ENCODE data around the gene SLC25A38. TPM values are rescaled to one million over a fixed set of nuclear protein-coding genes. Genes with fewer than 3 reads are reported as not detected.

The SLC25A38 gene
- polyA plus RNA-seq, 2 of the 4 experiments (the other 2 are of a cell fraction), result 31.9 to 52.8 TPM

- WGBS (ENCODE audit: missing lambda C conversion rate), result 52% methylated on average over 1 of the region's 1 CpG
- POLR2A ChIA-PET, result no interaction called here
These were observed 4.3 kb downstream of the SLC25A38 start for GRCh38 chr3:39387411-39387975.

DNA sequence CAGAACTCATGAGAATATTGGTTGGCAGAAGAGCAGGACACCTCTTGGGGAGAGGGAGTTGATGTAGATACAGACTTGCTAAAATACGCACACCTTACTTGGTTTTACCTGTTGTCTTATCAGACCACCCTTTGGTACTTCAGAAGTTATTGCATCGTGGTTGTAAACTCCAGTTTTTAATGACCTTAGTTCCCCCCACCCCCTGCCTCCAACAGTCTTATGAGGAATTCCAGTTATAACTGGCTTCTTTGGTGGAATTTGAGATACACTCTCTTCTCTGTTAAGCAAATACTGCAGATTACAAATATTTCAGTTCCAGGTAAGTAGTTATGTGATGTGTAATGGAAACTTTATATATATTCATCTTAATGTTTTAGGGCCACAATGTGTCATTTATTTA is 5.0 kb downstream of the SLC25A38 start:
- POLR2A ChIA-PET, result no interaction called here
- Histone ChIP-seq H3K4me3 (no peak overlapping the region), H3K9me3 (no peaks in the 10 kb centered on the region), H3K4me2 (no peak overlapping the region), H3K4me1 (peaks cover 13% of the 10 kb centered on the region; the same call in 2 of the 3 replicates), H3K27ac (no peak overlapping the region)
- ATAC-seq (no peak), DNase-seq (ENCODE audit: low read depth in 1 of 2, low spot score in 1 of 2) (no peak), FAIRE-seq (no peak)
- 90% methylated on average over 2 of the region's 2 CpGs for WGBS (ENCODE audit: missing lambda C conversion rate)
- no peak for TF ChIP-seq TFCP2L1 (CRISPR knock-in tag; IDR thresholded peaks at IDR 0.05)
- no peak for TF ChIP-seq HOXA7 (CRISPR knock-in tag; IDR thresholded peaks at IDR 0.05)
- CTCF ChIA-PET, result no interaction called here

More at GRCh38 chr3:39387411-39387975, 4.3 kb downstream of the SLC25A38 start:
- DNase-seq (ENCODE audit: low read depth in 1 of 2, low spot score in 1 of 2) (no peak), ATAC-seq (no peak), FAIRE-seq (no peak)
- no peak overlapping the region for H3K4me3 ChIP-seq
- H3K4me1 ChIP-seq, result peaks cover 16% of the 10 kb centered on the region; the same call in 2 of the 3 replicates
- TF ChIP-seq, protein P1, sequence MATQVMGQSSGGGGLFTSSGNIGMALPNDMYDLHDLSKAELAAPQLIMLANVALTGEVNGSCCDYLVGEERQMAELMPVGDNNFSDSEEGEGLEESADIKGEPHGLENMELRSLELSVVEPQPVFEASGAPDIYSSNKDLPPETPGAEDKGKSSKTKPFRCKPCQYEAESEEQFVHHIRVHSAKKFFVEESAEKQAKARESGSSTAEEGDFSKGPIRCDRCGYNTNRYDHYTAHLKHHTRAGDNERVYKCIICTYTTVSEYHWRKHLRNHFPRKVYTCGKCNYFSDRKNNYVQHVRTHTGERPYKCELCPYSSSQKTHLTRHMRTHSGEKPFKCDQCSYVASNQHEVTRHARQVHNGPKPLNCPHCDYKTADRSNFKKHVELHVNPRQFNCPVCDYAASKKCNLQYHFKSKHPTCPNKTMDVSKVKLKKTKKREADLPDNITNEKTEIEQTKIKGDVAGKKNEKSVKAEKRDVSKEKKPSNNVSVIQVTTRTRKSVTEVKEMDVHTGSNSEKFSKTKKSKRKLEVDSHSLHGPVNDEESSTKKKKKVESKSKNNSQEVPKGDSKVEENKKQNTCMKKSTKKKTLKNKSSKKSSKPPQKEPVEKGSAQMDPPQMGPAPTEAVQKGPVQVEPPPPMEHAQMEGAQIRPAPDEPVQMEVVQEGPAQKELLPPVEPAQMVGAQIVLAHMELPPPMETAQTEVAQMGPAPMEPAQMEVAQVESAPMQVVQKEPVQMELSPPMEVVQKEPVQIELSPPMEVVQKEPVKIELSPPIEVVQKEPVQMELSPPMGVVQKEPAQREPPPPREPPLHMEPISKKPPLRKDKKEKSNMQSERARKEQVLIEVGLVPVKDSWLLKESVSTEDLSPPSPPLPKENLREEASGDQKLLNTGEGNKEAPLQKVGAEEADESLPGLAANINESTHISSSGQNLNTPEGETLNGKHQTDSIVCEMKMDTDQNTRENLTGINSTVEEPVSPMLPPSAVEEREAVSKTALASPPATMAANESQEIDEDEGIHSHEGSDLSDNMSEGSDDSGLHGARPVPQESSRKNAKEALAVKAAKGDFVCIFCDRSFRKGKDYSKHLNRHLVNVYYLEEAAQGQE (IDR thresholded peaks at IDR 0.05), result no peak
- no peak for TF ChIP-seq HOXB13 (CRISPR knock-in tag; IDR thresholded peaks at IDR 0.05; ENCODE audit: low read depth)
- no peak for TF ChIP-seq POLR2A (IDR thresholded peaks at IDR 0.05; ENCODE audit: low read length)
- no peak overlapping the region for H3K4me2 ChIP-seq
- no peaks in the 10 kb centered on the region for H3K9me3 ChIP-seq
- no peak overlapping the region for H3K27ac ChIP-seq
- CTCF ChIA-PET, result no interaction called here

GRCh38 chr3:39388741-39389248 is 5.6 kb downstream of the SLC25A38 start:
- ATAC-seq (no peak), FAIRE-seq (no peak), DNase-seq (ENCODE audit: low read depth in 1 of 2, low spot score in 1 of 2) (no peak)
- TF ChIP-seq RAD21 (conservative IDR thresholded peaks at IDR 0.05 in 1 of 2, IDR thresholded peaks at IDR 0.05 in 1 of 2), result no peak
- no peak for TF ChIP-seq SMC3 (IDR thresholded peaks at IDR 0.05)
- Histone ChIP-seq H3K27ac (no peak overlapping the region), H3K9me3 (no peaks in the 10 kb centered on the region), H3K4me2 (no peak overlapping the region), H3K4me3 (no peak overlapping the region), H3K4me1 (peaks cover 13% of the 10 kb centered on the region; the same call in 2 of the 3 replicates)
- POLR2A ChIA-PET, result no interaction called here
- CTCF ChIA-PET, result interaction anchor here (1.2 kb wide), 1 partner anchor 9 kb away, joined by 4 read pairs; no protein-coding TSS in a partner anchor
- WGBS (ENCODE audit: missing lambda C conversion rate), result 90% methylated on average over 2 of the region's 2 CpGs

DNA sequence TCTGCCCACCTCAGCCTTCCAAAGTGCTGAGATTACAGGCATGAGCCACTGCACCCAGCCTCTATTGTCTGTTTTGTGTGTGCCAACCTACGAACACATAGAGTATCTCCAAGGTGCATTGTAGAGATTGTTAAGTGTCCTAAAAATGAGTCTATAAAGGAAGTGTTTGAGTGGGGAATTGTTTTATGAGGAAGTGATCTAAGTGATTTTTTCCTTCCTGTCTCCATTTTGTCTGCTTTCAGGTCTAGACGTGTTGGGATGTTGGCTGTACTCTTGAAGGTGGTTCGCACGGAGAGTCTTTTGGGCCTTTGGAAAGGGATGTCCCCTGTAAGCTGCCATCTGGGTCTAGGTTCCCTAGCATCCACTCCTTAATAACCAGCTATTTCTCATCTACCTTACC is 7.0 kb downstream of the SLC25A38 start:
- ChIA-PET POLR2A (no interaction called here), CTCF (interaction anchor here (1.4 kb wide), 1 partner anchor 57 kb away, joined by 5 read pairs; no protein-coding TSS in a partner anchor)
- WGBS (ENCODE audit: missing lambda C conversion rate), result 100% methylated on average over 4 of the region's 4 CpGs
- Histone ChIP-seq H3K9me3 (no peaks in the 10 kb centered on the region), H3K27ac (no peak overlapping the region), H3K4me1 (peaks cover 6% of the 10 kb centered on the region; the same call in 2 of the 3 replicates), H3K4me3 (no peak overlapping the region), H3K4me2 (no peak overlapping the region)
- ATAC-seq (no peak), DNase-seq (ENCODE audit: low read depth in 1 of 2, low spot score in 1 of 2) (no peak), FAIRE-seq (no peak)
- no peak for TF ChIP-seq JUNB (IDR thresholded peaks at IDR 0.05)
- no peak for TF ChIP-seq CTCF (IDR thresholded peaks at IDR 0.05)

- ATAC-seq, result no peak; a peak in 1 of 6 replicates
- Histone ChIP-seq H3K4me2 (no peak overlapping the region), H3K4me3 (no peak overlapping the region), H3K27ac (no peak overlapping the region), H3K9me3 (no peaks in the 10 kb centered on the region), H3K4me1 (no peaks in the 10 kb centered on the region)
- no peak for FAIRE-seq
- WGBS (ENCODE audit: missing lambda C conversion rate), result 94% methylated on average over 3 of the region's 3 CpGs
- ChIA-PET POLR2A (interaction anchor here (2.4 kb wide), 1 partner anchor 10 kb away, joined by 8 read pairs; no protein-coding TSS in a partner anchor), CTCF (no interaction called here)
- DNase-seq (ENCODE audit: low read depth in 1 of 2, low spot score in 1 of 2), result no peak
- TF ChIP-seq NFE2L2 (conservative IDR thresholded peaks at IDR 0.05; ENCODE audit: low read length) (no peak), FOSB (CRISPR knock-in tag; IDR thresholded peaks at IDR 0.05) (no peak), EHF (CRISPR knock-in tag; IDR thresholded peaks at IDR 0.05) (no peak), HDAC2 (IDR thresholded peaks at IDR 0.05) (no peak), EP300 (IDR thresholded peaks at IDR 0.05) (no peak), CEBPB (IDR thresholded peaks at IDR 0.05) (no peak), CHD2 (IDR thresholded peaks at IDR 0.05; ENCODE audit: low read length, partially characterized antibody) (no peak), ESRRA (IDR thresholded peaks at IDR 0.05; ENCODE audit: borderline replicate concordance, low read length) (no peak), HOXB5 (CRISPR knock-in tag; IDR thresholded peaks at IDR 0.05) (no peak), EHMT2 (IDR thresholded peaks at IDR 0.05; ENCODE audit: low read depth) (no peak), POLR2AphosphoS2 (conservative IDR thresholded peaks at IDR 0.05; ENCODE audit: low read length) (no peak), ZSCAN20 (CRISPR knock-in tag; IDR thresholded peaks at IDR 0.05) (no peak), HOXB13 (CRISPR knock-in tag; IDR thresholded peaks at IDR 0.05; ENCODE audit: low read depth) (no peak)
- TF ChIP-seq, protein P2, sequence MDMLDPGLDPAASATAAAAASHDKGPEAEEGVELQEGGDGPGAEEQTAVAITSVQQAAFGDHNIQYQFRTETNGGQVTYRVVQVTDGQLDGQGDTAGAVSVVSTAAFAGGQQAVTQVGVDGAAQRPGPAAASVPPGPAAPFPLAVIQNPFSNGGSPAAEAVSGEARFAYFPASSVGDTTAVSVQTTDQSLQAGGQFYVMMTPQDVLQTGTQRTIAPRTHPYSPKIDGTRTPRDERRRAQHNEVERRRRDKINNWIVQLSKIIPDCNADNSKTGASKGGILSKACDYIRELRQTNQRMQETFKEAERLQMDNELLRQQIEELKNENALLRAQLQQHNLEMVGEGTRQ (IDR thresholded peaks at IDR 0.05), result no peak
These were observed 13.5 kb downstream of the SLC25A38 start for GRCh38 chr3:39396690-39397089.
